IPS-18a (cell line): Measurements from ENCODE around the gene PRKX.
"Not testable (repeated sequence)": the region's sequence is repeated elsewhere in the genome, so short reads cannot be mapped to it uniquely, and the experiment has no call there.

ENCODE experiments used
- H3K27ac ChIP-seq: one replicate; pipeline ENCODE4 v1.5.1; 2013; ENCODE audit warnings: low read length
- H3K27me3 ChIP-seq: one replicate; pipeline ENCODE4 v1.6.1; 2013; ENCODE audit warnings: mild to moderate bottlenecking, low read length; ENCODE audit not compliant: control insufficient read depth, insufficient read depth
- H3K36me3 ChIP-seq: one replicate; pipeline ENCODE4 v1.6.1; 2013; ENCODE audit warnings: low read depth, low read length; ENCODE audit not compliant: control insufficient read depth
- H3K4me1 ChIP-seq: one replicate; pipeline ENCODE4 v1.6.1; 2013; ENCODE audit warnings: low read depth, low read length; ENCODE audit not compliant: control insufficient read depth
- H3K4me3 ChIP-seq: one replicate; pipeline ENCODE4 v1.5.1; 2013; ENCODE audit warnings: low read length
- H3K9ac ChIP-seq: one replicate; pipeline ENCODE4 v1.6.1; 2013; ENCODE audit warnings: mild to moderate bottlenecking, low read length, moderate library complexity
- H3K9me3 ChIP-seq: one replicate; pipeline ENCODE4 v1.6.1; 2013; ENCODE audit warnings: low read depth, low read length; ENCODE audit not compliant: control insufficient read depth

Gene PRKX

GRCh38 chrX:3713225-3713936 lies at the start of gene PRKX:
TSS of gene PRKX (minus strand) at chrX:3713649. CDS start at chrX:3713253, 396 bp downstream.
- Histone ChIP-seq H3K36me3 (no peaks in the 10 kb centered on the region), H3K9ac (peak within 1 kb of the TSS; percentile 65), H3K4me3 (peak within 1 kb of the TSS; percentile 81), H3K9me3 (no peaks in the 10 kb centered on the region), H3K27me3 (peaks cover 33% of the 10 kb centered on the region), H3K27ac (no peak within 1 kb of the TSS), H3K4me1 (peaks cover 13% of the 10 kb centered on the region)

- H3K36me3 ChIP-seq, result no peaks in the 10 kb centered on the region
- no peak overlapping the region for H3K27ac ChIP-seq
- H3K9me3 ChIP-seq, result no peaks in the 10 kb centered on the region
- H3K4me3 ChIP-seq, result no peak overlapping the region
- H3K4me1 ChIP-seq, result no peaks in the 10 kb centered on the region
- no peak overlapping the region for H3K9ac ChIP-seq
- no peaks in the 10 kb centered on the region for H3K27me3 ChIP-seq
These were observed 49.7 kb upstream of the PRKX start for GRCh38 chrX:3763111-3763510.

GRCh38 chrX:3757510-3758025 lies 44.1 kb upstream of the PRKX start:
- Histone ChIP-seq H3K9ac (no peak overlapping the region), H3K27ac (no peak overlapping the region), H3K27me3 (no peaks in the 10 kb centered on the region), H3K36me3 (no peaks in the 10 kb centered on the region), H3K4me1 (no peaks in the 10 kb centered on the region), H3K9me3 (no peaks in the 10 kb centered on the region), H3K4me3 (no peak overlapping the region)

GRCh38 chrX:3748052-3748559 lies 34.7 kb upstream of the PRKX start:
- no peaks in the 10 kb centered on the region for H3K27me3 ChIP-seq
- H3K4me1 ChIP-seq, result no peaks in the 10 kb centered on the region
- H3K4me3 ChIP-seq, result no peak overlapping the region
- H3K36me3 ChIP-seq, result no peaks in the 10 kb centered on the region
- H3K9me3 ChIP-seq, result no peaks in the 10 kb centered on the region
- H3K27ac ChIP-seq, result no peak overlapping the region
- H3K9ac ChIP-seq, result no peak overlapping the region

GRCh38 chrX:3743801-3744439 lies 30.5 kb upstream of the PRKX start:
- H3K36me3 ChIP-seq, result no peaks in the 10 kb centered on the region
- no peak overlapping the region for H3K27ac ChIP-seq
- no peak overlapping the region for H3K9ac ChIP-seq
- peaks cover 5% of the 10 kb centered on the region for H3K9me3 ChIP-seq
- H3K4me1 ChIP-seq, result no peaks in the 10 kb centered on the region
- no peaks in the 10 kb centered on the region for H3K27me3 ChIP-seq
- no peak overlapping the region for H3K4me3 ChIP-seq

GRCh38 chrX:3740946-3741345 lies 27.5 kb upstream of the PRKX start:
- not testable (repeated sequence) for H3K9me3 ChIP-seq, H3K36me3 ChIP-seq, H3K9ac ChIP-seq, H3K27ac ChIP-seq, H3K4me1 ChIP-seq, H3K4me3 ChIP-seq, H3K27me3 ChIP-seq

- Histone ChIP-seq H3K27me3 (no peaks in the 10 kb centered on the region), H3K4me1 (no peaks in the 10 kb centered on the region), H3K9ac (no peak overlapping the region), H3K9me3 (peaks cover 5% of the 10 kb centered on the region), H3K4me3 (no peak overlapping the region), H3K36me3 (no peaks in the 10 kb centered on the region), H3K27ac (no peak overlapping the region)
These were observed 25.1 kb upstream of the PRKX start for GRCh38 chrX:3738509-3738908.

- not testable (repeated sequence) for H3K4me1 ChIP-seq, H3K9me3 ChIP-seq, H3K27ac ChIP-seq, H3K36me3 ChIP-seq, H3K27me3 ChIP-seq, H3K4me3 ChIP-seq, H3K9ac ChIP-seq
These were observed 23.1 kb upstream of the PRKX start for GRCh38 chrX:3736536-3736935.

GRCh38 chrX:3735891-3736290 lies 22.4 kb upstream of the PRKX start:
- H3K9ac ChIP-seq, H3K27me3 ChIP-seq, H3K36me3 ChIP-seq, H3K27ac ChIP-seq, H3K4me1 ChIP-seq, H3K9me3 ChIP-seq, H3K4me3 ChIP-seq: not testable (repeated sequence)

- not testable (repeated sequence) for H3K9ac ChIP-seq, H3K36me3 ChIP-seq, H3K4me3 ChIP-seq, H3K4me1 ChIP-seq, H3K27ac ChIP-seq, H3K9me3 ChIP-seq, H3K27me3 ChIP-seq
These were observed 21.0 kb upstream of the PRKX start for GRCh38 chrX:3734456-3734855.

- Histone ChIP-seq H3K9me3 (no peaks in the 10 kb centered on the region), H3K4me1 (no peaks in the 10 kb centered on the region), H3K4me3 (no peak overlapping the region), H3K36me3 (no peaks in the 10 kb centered on the region), H3K27me3 (no peaks in the 10 kb centered on the region), H3K27ac (no peak overlapping the region), H3K9ac (no peak overlapping the region)
These were observed 19.6 kb upstream of the PRKX start for GRCh38 chrX:3733043-3733430.
